Stimulated activated CD4-positive, alpha-beta T cell treated with anti-CD3 and anti-CD28 coated beads, Interleukin-4, amount 100 ng/mL, for 4 hours (primary cell): ENCODE measurements around the gene RAPGEF1.

Experiments used
- DNase-seq, 2 experiments: peaks; one replicate each; pipeline ENCODE4 v3.0.0-alpha.2; 2020

RAPGEF1 gene

DNA sequence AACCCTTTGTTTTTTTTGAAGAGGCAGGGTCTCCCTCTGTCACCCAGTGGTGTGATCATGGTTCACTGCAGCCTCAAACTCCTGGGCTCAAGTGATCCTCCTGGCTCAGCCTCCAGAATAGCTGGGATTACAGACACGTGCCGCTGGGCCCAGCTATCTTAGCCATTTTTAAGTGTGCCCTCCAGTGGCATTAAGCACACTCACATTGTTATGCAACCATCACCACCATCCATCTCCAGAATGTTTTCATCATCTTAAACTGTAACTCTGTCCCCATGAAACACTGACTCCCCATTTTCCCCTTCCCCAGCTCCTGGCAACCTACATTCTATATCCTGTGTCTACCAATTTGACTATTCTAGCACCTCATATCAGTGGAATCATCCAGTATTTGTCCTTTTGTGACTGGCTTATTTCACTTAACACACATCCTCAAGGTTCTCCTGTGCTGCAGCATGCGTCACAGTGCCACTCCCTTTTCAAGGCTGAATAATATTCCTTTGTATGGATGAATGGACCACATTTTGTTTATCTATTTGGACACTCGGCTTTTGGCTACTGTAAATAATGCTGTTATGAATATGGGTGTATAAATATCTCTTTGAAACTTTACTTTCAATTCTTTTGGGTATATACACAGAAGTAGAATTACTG lies 12.5 kb upstream of the RAPGEF1 start:
- no peak for DNase-seq

DNA sequence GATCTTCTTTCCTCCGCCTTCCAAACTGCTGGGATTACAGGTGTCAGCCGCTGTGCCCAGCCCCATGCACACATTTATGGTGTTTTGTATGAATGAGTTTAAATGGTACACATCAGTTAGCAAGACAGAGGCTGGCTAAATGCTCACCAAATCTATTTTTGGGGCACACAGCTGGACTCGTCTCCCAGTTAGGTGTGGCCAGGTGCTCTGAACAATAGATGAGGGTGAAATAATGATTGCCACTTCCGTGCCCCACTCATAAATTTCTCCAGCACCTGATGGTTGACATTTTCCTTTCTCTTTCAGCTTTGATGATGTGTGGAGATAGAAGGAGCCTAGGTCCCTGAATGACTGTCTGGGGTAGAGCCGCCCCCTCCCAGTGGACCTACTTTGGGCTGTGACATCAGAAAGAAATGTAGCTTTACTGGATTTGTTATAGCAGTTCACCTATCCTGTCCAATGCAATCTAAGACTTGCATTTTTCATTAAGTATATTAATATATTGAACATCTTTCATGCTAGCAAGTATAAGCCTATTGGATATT lies 8.6 kb upstream of the RAPGEF1 start:
- DNase-seq: no peak

DNA sequence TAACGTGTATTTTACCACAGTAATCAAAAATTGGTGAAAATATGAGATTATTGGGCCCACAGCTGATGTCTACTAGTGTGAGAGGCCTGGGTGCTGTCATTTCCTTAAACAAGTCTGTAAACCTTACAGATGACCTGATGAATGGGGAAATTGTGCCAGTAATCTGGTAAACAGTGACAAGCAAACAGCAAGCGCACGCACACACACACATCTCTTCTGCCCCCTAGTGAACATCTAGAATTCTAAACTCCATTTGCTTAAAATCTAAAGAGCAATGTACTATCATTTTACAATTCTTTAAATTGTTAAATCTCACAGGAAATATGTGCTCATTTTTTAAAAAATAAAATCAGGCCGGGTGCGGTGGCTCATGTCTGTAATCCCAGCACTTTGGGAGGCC lies 7.5 kb upstream of the RAPGEF1 start:
- DNase-seq: peak in 1 of 2 experiments; percentile 20

DNA sequence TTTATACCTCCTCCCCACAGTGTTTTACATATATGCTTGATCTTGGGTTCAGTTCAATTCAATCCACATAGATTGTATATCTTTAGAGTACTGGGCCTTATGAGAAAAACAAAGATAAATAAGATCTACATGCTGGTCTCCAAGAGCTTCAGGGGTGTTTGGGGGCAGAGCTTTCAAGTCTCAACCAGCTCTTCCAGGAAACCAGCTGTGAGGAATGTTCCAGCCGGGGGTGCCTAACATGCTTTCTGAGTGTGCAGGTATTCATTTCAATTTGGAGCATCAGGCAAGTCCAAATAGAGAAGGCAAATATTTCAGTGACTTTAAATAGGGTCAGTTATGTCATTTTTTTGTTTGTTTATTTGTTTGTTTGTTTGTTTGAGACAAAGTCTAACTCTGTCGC lies 5.7 kb upstream of the RAPGEF1 start:
- DNase-seq: no peak

DNA sequence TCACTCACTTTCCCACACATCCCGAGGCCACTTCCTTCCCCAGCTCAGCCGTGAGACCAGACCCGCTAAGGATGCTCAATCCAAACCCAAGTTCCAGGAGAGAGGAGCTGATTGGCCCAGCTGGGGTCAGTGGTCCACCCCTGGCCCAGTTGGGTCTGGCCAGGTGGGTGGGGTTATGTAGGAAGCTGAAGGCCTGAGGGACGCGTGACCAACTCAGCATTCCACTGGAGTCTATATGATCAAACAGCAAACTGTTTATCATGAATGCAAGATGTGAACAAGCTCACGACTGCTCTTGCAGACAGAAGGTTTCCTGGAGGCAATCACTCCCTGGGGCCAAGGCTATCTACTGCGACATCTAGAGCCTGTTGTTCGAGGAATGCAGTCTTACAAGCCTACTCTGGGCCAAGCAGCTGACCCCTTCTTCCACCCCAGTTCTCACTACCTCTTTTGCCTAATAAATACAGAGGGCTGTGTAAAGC lies 4.9 kb upstream of the RAPGEF1 start:
- no peak for DNase-seq

DNA sequence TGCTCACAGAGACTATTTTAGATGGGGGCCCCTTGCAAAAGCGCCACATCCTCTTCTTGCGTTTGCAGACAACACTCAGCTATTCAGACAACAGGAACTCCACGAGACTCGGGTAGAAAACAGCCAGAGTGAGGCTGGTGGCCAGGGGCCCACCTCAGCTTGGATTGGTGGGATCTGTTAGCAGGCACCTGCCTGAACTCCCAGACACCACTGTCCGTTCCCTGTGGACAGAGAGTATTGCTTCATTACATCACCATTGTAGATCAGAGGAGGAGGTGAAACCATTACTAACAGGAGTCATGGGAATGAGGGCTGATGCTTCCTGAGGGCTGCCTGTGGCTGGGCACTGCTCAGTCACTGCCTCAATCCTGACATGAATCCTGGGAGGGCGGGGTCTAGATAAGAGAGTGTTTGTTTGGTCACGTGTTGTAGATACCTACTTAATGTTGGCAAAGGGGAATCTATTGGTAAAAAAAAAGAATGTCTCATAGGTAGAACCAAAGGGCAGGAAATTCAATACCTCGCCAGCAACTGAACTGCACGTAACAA lies 4.4 kb upstream of the RAPGEF1 start:
- DNase-seq: no peak

DNA sequence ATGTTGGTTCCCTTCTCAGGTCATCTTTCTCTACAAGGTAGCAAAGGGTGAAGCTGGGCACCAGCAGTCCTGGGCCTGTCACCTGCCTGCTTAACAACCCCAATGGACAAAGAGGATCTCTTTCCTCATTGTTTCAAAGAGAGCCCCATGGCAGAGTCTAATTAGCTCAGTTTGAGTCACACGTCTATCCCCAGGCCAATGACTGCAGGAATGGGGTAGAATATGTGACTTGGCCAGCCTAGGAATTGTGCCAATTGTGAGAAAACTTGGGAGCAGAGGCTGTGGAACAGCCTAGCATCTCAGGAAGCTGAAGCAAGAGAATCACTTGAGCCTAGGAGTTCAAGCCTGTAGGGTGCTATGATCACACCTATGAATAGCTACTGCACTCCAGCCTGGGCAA lies 3.6 kb upstream of the RAPGEF1 start:
- no peak for DNase-seq

DNA sequence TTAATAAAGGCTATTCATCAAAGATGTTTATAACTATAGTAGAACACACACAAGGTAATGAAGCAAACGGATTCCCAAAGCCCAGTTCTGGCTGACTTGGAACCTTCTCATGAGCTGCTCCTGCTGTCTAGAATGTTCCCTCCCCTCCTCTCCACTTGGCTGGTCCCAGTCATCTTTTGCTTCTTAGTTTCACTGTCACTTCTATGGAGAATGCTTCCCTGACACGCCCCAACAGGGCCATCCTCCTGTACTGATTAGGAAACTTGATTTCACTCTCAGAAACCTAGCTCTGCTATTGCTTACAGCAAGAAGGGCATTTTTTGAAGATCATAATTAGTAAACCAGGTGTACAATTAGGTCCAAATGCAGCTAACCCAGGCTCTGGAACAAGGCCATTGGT lies 3.2 kb upstream of the RAPGEF1 start:
- no peak for DNase-seq

DNA sequence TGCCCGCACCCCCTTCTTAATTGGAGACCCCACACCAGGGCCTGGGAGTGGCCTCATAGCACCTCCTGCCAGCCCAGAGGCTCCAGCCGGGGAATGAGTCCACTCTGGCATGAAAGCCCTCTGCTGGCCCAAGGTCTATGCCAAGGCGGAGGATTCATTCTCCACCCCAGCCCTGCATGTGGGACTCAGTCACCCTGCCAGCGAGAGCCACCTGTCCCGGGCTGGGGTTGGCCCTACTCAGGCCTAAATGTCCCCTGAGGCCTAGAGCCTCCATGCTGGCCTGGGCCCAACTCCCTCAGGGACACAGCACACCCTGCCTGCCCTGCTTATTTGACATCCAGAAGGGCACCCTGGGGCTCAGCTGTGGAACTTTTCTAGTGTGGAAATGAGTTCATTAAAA lies 1.0 kb upstream of the RAPGEF1 start:
- no peak for DNase-seq

DNA sequence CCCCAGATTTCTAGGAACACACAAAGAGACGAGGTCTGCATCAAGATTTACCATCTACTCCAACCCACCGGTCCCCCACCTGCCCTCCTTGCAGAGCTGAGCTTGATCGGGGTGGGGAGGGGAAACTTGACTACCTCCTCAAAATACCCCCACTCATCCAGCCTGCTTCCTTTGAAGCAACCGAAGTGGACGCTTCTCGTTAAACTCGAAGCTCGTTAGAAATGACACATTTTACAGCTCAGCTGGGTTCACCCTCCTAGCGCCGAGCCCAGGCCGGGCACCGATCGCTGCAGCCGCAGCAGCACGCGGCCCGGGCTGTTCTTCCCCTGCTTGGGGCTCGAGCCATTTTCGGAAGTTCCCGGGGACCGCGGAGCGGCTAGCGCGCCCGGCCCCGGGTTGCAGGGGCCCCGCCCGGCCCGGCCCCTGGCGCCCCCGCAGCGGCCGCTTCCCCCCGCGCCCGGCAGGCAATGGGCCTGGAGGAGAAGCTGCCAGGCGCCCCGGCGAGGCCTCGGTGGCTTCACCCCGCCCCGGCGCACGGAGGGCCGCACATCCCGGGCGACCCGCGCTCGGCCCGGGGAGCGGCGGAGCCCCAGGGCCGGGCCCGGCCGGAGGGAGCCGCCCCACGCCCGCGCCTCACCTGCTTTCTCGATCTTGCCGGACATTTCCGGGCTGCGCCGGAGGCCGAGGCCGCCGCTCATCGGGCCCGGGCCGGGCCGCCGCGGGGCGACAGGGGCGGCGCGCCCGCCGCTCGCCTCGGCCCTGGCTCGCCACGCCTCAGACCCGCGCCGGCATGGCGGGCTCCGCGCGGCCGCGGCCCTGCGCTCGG lies 530 bp downstream of the RAPGEF1 start:
- DNase-seq: peak; percentile 30 to 46

DNA sequence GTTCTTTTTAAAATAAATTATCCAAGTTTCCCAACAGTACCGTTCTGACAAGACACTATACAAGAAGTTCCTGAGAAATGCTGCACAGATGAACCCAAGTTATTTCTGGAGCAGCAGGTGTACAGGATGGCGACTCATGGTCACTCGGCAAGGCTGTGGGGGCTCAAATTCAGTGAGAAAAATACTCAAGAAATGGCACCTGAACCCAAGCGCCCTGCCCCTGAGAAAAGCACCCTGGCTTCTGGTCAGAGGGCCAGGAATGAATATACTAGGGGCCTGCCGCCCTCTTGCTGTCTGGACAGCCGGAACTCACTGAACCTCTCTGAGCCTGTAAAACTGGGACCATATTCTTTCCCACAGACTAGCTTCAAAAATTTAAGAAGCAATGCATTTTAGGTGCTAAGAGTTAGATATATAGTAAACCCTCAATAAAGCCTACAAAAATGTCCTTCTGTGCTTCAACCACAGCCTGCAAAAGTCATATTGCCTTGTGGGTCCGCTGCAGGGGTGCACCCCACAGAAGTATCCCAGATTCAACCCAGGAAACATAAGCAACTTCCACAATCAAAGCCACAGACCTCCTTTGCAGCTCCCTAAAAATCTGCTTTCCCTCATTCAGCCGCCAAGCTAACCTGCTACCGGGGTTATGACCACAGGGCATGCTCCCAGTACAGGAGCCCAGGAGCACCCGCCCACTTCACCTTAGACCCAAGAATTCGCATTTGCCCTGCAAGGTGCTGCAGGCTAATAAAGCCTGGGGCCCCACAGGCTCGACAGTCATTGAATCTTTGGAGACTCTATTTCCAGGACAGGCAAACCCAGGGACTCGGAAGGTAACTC lies 1.4 kb downstream of the RAPGEF1 start:
- no peak for DNase-seq

DNA sequence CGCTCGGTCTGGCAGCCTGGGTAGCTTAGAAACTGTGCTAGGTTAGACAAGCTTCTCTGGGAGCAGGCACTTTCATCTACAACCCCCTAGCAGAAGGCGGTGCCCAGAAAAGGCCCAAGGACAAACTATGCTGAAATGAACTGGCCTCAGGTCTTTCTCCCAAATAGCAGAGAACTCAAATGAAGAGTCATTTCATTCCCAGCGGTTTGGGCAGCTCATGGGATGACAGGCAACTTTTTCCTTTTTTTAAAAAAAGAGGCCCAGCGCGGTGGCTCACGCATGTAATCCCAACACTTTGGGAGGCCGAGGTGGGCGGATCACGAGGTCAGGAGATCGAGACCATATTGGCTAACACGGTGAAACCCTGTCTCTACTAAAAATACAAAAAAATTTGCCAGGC lies 2.5 kb downstream of the RAPGEF1 start:
- no peak for DNase-seq

DNA sequence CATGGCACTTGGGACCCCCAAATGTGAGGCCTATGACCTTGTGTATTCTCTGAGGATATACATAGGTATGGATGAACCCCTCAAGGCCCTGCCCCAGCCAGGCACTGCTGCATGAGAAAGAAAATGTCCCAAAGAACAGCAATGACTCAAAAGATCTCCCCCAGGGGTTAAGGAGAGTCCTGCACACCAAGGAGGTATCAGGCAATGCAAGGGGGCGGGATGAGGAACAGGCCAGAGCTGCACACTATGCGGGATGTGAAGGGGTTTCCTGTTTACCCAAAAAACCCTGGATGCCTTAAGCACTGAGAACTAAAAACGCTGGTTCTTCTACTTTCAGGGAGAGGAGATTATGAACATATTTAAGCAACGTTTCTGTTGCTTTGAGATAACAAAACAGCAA lies 3.4 kb downstream of the RAPGEF1 start:
- DNase-seq: no peak

DNA sequence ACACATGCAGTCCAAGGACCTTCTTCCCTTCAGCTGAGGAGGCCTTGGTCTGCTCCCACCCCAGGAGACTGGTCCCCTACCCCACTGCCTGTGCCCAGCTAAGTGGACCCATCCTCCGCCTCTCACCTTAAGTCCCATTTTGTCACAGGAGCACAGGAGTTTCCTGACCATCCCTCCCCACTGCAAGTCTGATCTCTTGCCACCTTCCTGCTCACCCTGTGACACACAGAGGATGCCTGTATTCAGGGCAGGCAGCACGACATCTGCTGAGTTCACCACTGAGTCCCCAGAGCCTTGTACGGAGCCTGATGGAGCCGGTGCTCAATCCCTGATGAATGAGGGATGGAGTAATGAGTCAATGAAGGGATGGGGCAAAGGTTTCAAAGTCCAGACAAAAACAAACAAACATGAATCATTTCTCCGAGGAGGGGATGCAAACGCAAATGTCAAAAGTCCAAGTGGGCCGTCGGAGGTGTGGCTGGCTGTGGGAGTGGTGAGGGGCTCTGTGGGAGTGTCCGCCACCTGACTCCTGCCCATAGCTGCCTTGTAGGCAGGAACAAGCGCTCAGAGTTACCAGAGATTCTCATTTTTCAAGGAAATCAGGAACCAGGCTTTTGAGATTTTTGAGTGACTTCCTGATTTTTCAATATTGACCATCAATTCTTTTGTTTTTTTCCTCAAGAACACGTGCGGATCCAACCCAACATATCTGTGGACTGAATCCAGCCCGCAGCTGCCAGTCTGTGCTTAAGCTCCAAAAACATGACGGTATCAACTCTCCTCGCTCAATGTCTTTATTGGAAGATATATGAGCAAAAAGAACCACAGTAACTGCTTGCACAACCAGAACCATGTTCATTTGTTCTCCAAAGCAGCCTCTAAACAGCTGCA lies 4.4 kb downstream of the RAPGEF1 start:
- no peak for DNase-seq

DNA sequence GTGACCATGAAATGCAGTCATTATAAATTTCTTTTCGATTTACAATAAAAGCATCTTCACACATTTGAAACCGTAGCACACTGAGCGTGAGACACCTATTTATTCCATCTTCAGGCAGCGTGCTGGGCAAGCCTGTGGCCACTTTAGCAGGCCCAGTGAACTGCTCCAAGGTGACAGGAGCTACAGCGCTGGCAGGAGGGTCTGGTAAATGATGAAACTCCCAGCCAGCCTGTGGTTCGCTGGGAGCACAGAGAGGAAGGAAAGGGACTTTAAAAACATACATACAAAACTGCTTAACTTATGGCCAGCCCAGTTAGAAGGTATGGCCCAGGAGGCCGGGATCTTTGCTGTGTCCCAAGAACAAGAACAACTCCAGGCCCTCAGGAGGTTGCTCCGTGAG lies 5.1 kb downstream of the RAPGEF1 start:
- no peak for DNase-seq

DNA sequence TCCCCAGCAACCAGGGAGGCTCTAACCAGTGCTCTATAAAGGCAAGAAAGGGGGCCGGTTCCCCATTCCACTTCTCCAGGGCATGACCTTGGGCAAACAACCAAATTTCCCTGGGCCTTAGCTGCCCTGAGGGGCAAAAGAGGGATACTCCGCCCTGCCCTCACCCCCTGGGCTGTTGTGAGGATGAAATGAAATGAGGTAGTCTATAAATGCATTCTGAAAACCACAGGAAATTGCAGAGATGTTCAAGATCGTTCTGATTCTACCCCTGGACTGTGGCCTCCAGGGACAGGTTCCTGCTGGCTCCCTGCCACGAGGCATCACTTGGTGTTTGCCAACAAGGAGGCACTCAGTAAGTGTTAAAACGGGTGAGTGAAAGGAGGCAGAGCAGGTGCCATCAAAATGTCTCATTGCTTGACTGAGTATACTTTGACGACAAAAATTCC lies 5.7 kb downstream of the RAPGEF1 start:
- DNase-seq: no peak

DNA sequence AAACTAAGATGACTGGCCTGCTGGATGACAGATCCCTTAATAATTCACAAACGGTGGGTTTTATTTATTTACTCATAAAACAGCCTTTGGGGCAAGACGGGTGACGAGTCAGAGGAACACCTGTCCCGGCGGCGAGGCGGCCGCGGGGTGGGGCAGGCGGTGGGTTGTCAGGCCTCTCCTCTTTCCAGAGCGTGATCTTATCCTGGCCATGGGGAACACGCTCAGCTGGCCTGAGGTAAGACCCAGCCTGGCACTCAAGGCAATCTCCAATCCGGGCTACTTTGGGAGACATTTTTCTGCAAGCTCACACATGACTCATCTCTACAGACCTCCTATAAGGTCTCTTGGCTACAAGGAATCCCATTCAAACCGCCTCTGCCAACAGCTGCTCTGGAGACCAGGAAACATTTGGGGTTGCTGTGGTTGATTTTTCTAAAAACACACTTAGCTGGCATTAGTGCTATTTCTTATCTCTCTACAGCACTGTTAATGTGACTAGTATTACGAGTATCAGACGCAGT lies 6.3 kb downstream of the RAPGEF1 start:
- DNase-seq: peak; percentile 26 to 38

DNA sequence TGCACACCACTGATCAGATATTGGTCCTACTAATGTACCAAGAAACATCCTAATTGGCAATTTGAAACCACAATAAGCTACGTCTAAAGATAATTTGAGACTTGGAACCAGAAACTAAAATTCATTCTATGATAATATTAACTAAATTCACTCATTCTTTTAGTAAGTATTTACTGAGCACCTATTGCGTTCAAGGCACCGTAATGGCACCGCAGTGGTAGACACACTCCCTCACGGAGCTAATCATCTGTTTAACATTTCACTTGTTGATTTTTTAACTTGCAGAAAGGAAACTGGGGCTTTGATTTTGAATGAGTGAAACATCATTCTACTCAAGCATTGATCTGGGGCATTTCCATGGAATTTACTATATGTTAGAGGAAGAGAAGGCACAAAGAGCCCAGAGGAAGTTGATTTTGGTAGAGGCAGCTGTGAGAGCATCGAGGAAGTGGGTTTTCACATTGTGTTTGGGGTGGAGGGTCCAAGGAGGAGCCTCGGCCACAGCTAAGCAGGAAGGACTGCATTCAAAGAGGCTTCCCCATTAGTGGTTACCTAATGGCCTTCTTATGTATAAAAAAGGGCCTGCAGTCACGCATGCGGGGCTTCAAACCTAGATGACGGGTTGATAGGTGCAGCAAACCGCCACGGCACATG lies 7.1 kb downstream of the RAPGEF1 start:
- peak in 1 of 2 experiments; percentile 23 for DNase-seq

DNA sequence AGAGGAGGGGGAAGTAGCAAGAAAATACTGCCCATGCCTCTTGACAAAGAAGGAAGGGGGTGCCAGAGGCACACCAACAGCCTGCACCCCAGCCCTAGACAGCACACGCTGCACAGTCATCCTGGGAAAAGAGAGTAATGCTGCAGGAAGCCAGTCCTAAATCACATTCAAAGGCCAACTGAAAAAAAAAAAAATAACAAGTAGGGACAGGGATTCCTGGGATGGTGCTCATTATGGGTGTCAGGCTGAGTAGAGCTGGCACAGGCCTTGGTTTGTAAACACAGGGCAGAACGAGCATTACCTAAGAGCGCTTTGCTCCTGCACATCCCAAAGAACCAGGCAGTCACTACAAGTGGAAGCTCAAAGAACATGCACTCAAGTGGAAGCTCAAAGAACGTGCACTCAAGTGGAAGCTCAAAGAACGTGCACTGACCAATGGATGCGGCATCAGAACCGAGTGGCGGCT lies 7.8 kb downstream of the RAPGEF1 start:
- no peak for DNase-seq

DNA sequence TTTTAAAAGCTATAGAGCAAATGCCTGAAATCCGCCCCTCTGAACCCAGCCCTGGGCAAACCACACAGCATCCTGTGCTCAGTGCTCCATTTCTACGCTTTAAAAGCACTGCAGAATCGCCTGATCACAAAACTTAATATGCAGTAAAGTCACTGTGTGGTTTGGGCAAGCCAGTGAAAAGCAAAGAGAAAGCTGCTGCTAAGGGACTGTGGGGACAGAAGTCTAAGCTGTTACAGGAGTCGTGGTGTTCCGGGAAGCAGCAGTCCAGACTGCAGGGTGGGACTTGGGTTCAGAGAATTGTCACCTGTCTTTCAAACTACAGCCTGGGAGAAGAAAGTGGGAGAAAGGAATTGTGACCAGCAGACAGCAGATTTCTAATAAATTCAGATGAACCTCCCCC lies 8.2 kb downstream of the RAPGEF1 start:
- no peak for DNase-seq

DNA sequence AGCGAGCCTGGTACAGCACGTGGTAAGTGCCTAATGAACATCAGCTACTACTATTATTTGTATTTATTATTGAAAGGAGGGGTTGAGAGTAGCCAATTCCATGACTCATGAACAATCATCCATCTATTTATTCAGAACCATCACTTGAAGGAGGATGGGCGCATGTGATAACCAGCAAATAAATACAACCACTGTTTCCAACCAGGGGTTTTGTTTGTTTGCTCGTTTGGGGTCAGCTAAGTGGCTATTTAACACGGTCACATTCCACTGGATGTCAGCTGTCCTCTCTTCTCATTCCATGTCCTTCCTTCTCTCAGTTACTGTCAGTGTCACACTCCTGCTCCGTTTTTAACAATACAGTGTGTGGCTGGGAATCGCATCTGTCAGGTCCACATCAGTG lies 8.6 kb downstream of the RAPGEF1 start:
- DNase-seq: no peak
